Mesothelial cell of epicardium (in vitro differentiated cells): ENCODE data around the gene TCOF1. TPM values are rescaled to one million over a fixed set of nuclear protein-coding genes. Genes with fewer than 3 reads are reported as not detected.

ENCODE experiments used
- DNase-seq, 2 experiments: peaks; one replicate each; pipeline ENCODE4 v3.0.0; 2021; ENCODE audit warnings: low spot score in 2 of 2; ENCODE audit not compliant: unreplicated experiment in 2 of 2
- H3K27ac Mint-ChIP-seq: 2 replicates; pipeline ENCODE4 v1.8.0; 2021; ENCODE audit warnings: mixed read lengths
- H3K27me3 Mint-ChIP-seq: 2 replicates; pipeline ENCODE4 v1.8.0; 2021; ENCODE audit warnings: low read depth, mixed read lengths
- H3K36me3 Mint-ChIP-seq: 2 replicates; pipeline ENCODE4 v1.8.0; 2021; ENCODE audit warnings: mixed read lengths
- H3K4me1 Mint-ChIP-seq: 2 replicates; pipeline ENCODE4 v1.8.0; 2021; ENCODE audit warnings: mixed read lengths
- H3K4me3 Mint-ChIP-seq: 2 replicates; pipeline ENCODE4 v1.8.0; 2021; ENCODE audit warnings: mild to moderate bottlenecking, moderate library complexity, mixed read lengths
- H3K9me3 Mint-ChIP-seq: 2 replicates; pipeline ENCODE4 v1.8.0; 2021; ENCODE audit warnings: mixed read lengths
- total RNA-seq: library from RNA; stranded (reverse); gene quantifications from 3 replicates; pipeline ENCODE4 v1.2.1, GENCODE V29; 2021
- TF ChIP-seq, protein P1 (sequence below): fragments of 200-600 bp; sonication (generic); IDR thresholded peaks from one replicate; pipeline ENCODE4 v1.5.0; 2021; ENCODE audit warnings: antibody characterized with exemption; ENCODE audit not compliant: unreplicated experiment

Gene TCOF1
- total RNA-seq, 1 donor from 2014 or later: 58.8 TPM

DNA sequence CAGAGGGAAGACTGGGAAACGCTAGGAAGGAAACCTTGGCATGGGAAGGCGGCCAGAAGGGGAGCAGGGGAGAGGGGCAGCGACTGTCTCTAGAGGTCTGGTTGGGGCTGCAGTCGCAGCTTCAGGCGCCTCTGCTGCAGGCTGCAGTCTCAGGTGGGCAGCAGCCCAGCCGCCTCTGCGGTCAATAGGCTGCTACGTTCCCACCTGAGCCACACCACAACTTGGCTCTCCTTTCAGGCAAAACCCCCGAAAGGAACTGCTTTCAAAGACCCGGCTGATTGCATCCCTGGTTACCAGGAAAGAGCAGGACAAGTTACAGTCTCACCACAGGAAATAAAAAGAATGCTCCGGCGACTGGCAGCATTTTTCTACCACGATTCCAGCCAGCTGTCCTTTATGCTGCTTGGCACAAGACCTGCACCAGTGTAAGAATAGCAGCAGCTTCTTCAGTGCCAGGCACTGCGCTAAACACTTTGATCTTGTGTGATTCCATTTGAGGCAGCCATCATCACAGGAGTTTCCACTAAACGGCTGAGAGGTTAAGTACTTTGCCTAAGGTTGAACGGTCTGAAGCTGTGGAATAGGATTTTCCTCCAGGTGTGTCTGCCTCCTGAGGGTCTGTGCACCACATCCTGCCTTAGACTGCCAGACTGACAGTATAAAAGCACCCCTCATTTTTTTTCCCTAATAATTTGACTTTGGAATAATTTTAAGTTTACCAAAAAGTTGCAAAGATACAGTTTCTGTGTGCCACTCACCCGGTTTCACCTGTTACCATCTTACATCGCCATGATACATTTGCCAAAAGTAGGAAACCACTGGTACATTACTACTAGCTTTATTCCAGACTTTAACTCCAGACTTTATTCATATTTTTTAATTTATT is 84.6 kb downstream of the TCOF1 start:
- Mint-ChIP-seq H3K27me3 (no peaks in the 10 kb centered on the region), H3K4me1 (no peaks in the 10 kb centered on the region), H3K27ac (peak overlapping the region; percentile 59), H3K9me3 (no peaks in the 10 kb centered on the region), H3K4me3 (no peak overlapping the region), H3K36me3 (peaks cover 22% of the 10 kb centered on the region)
- TF ChIP-seq, protein P1, sequence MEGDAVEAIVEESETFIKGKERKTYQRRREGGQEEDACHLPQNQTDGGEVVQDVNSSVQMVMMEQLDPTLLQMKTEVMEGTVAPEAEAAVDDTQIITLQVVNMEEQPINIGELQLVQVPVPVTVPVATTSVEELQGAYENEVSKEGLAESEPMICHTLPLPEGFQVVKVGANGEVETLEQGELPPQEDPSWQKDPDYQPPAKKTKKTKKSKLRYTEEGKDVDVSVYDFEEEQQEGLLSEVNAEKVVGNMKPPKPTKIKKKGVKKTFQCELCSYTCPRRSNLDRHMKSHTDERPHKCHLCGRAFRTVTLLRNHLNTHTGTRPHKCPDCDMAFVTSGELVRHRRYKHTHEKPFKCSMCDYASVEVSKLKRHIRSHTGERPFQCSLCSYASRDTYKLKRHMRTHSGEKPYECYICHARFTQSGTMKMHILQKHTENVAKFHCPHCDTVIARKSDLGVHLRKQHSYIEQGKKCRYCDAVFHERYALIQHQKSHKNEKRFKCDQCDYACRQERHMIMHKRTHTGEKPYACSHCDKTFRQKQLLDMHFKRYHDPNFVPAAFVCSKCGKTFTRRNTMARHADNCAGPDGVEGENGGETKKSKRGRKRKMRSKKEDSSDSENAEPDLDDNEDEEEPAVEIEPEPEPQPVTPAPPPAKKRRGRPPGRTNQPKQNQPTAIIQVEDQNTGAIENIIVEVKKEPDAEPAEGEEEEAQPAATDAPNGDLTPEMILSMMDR: no peak
- no peak for DNase-seq

GRCh38 chr5:150442699-150443080 is 85.2 kb downstream of the TCOF1 start:
- Mint-ChIP-seq H3K4me3 (no peak overlapping the region), H3K9me3 (no peaks in the 10 kb centered on the region)
- no peak for DNase-seq

DNA sequence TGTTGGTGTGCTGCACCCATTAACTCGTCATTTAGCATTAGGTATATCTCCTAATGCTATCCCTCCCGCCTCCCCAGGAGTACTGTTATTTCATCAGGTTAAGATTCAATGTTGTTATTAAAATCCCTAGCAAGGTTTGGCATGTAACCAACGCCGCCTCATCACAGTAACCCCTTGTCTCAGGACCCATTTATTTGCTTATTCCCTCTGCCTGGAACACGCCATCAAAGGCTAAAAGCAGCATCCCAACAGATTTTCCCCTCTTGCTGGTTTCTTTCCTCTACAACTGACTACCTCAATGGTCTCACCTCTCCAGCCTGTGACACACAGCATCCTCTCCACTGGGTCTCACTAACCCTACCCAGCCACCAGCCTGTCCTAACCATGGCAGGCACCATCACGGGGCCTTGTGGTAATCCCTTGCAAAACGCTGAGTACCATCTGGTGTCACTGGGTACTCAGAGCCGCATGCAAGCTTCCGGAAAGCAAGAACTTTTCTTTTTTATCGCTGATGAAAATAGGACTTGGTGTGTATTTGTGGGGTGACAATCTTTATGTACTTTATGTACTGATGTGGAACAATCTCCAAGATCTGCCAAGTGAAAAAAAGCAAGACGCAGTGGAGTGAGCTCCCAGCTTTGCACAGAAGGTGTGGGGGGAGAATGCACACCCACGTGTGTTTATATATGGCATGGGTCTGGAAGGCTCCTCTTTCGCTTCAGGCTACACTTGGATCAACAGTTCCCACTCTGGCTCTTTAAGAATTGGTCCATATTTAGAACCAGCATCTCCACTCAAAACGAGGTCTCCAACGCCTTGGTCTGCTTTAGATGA is 86.0 kb downstream of the TCOF1 start:
- no peak overlapping the region for H3K4me3 Mint-ChIP-seq
- H3K36me3 Mint-ChIP-seq: peaks cover 31% of the 10 kb centered on the region

More at GRCh38 chr5:150442699-150443080, 85.2 kb downstream of the TCOF1 start:
- Mint-ChIP-seq H3K27ac (no peak overlapping the region), H3K36me3 (peaks cover 25% of the 10 kb centered on the region), H3K27me3 (no peaks in the 10 kb centered on the region), H3K4me1 (peaks cover 4% of the 10 kb centered on the region)
- TF ChIP-seq, protein P1: no peak

GRCh38 chr5:150444770-150445169 is 87.3 kb downstream of the TCOF1 start:
- no peak overlapping the region for H3K4me3 Mint-ChIP-seq
- peaks cover 15% of the 10 kb centered on the region for H3K4me1 Mint-ChIP-seq
- peaks cover 31% of the 10 kb centered on the region for H3K36me3 Mint-ChIP-seq
- H3K27me3 Mint-ChIP-seq: no peaks in the 10 kb centered on the region
- H3K27ac Mint-ChIP-seq: peak overlapping the region; percentile 18
- no peak for DNase-seq
- no peaks in the 10 kb centered on the region for H3K9me3 Mint-ChIP-seq
- TF ChIP-seq, protein P1: no peak

More for the DNA sequence above, 86.0 kb downstream of the TCOF1 start:
- TF ChIP-seq, protein P1: no peak
- Mint-ChIP-seq H3K27ac (no peak overlapping the region), H3K27me3 (no peaks in the 10 kb centered on the region), H3K9me3 (no peaks in the 10 kb centered on the region), H3K4me1 (peaks cover 12% of the 10 kb centered on the region)
- no peak for DNase-seq

DNA sequence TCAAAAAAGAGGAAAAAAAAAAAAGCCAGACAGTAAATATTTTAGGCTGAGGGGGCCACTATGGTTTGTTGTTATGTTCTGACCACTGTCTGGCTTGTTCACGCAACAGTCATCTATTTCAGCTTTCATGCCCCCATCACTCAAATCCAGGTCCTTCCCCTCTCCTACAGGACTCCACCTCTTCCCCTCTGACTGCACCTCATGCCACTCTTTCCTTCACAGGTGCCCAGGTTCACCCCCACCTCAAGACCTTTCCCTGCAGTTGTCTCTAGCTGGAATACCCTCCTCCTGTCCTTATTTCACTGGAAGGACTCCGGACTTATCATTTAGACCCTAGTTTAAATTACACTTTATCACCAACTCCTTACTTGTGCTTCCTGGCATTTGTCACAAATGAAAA is 88.6 kb downstream of the TCOF1 start:
- H3K9me3 Mint-ChIP-seq: peaks cover 4% of the 10 kb centered on the region
- TF ChIP-seq, protein P1: no peak
- peaks cover 33% of the 10 kb centered on the region for H3K36me3 Mint-ChIP-seq
- H3K27me3 Mint-ChIP-seq: no peaks in the 10 kb centered on the region
- peaks cover 15% of the 10 kb centered on the region for H3K4me1 Mint-ChIP-seq
- no peak for DNase-seq
- no peak overlapping the region for H3K4me3 Mint-ChIP-seq
- no peak overlapping the region for H3K27ac Mint-ChIP-seq
